Nucleus accumbens (tissue), 56 donors: ENCODE data around the gene SBF1.

Experiments
- DNase-seq, 56 donors: peaks; one replicate each; lab custom pipeline; 2025; lab: John Stamatoyannopoulos, UW

Gene SBF1

GRCh38 chr22:50469377-50470305, 5.2 kb downstream of the SBF1 start:
- peak in 8 of 56 donors; percentile 3 to 46 (median 27) for DNase-seq

DNA sequence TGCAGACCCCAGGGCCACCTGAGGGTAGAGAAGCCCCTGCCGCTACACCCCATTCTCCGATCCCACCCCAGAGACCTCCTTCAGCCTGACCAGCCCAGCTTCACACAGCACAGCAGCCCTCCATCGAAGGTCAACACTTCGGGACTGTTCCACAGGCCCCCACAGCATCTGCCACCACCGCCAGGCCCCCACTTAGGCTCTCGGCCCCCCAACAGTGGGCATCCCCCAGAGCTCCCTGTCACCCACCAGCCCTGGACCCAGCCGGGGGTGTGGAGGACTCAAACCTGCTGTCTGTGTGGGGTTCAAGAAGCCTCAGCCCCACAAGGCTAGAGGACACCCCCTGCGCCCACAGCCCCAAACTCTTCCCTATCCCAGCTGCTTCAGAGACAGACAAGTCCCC, 6.2 kb downstream of the SBF1 start:
- no peak for DNase-seq

DNA sequence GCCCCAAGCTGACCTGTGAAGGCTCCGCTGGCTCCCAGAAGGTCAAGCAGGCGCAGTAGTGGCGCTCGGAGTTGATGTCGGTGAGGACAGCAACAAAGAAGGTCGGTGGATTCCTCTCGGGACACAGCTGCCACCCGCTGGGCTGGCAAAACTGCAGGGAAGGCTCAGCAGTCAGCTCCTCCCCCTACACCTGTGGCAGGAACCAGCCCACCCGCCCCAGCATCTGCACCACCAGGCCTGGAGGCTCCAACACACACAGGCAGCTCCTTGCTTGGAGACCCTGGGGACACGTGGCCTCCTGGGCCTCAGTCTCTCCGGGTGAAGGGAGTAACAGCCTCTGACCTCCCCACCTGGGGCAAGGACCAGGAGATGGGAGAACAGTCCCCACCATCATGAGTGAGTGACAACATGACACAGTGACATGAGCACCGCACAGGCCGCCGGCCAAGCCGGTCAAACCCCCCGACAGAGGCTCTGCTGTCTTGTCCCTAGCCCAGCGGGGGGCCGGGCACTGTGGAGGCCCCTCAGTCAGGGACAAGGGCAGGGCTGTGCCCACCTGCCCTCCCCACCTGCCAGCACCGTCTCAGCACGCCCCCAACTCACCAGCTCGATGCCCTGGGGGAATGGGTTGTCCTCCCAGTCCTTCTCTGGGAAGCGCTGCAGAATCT, 6.9 kb downstream of the SBF1 start:
- no peak for DNase-seq

GRCh38 chr22:50467341-50467740, 7.5 kb downstream of the SBF1 start:
- DNase-seq, result no peak

- no peak for DNase-seq
Observed at GRCh38 chr22:50465066-50465930, 9.5 kb downstream of the SBF1 start.

GRCh38 chr22:50464451-50464850, 10.4 kb downstream of the SBF1 start:
- no peak for DNase-seq

GRCh38 chr22:50463188-50463900, 11.5 kb downstream of the SBF1 start:
- no peak for DNase-seq

DNA sequence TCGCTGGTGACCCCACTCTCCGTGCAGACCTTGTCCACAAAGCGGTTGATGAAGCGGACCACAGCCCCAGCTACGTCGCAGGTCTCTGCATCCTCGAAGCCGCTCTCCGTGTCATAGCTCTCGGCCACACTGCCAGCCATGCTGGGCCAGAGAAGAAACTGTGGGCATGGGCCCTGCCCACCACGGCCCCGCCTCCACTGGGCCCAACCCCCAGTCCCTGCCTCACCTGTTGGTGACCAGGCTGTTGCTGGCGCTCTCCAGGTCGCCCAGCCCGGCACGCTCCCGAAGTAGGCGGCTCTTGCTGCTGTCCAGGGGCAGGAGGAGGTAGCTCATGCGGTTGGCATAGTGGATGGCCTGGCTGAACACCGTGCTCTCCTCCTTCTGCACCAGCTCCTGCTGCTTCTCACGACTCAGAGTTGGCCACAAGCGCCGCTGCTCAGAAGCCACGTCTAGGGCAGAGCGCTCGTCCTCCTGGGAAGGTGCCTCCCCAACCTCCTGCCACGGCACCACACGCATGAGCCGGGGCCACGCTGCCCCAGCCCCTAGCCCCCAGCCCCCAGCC, 12.8 kb downstream of the SBF1 start:
- DNase-seq, result no peak

DNA sequence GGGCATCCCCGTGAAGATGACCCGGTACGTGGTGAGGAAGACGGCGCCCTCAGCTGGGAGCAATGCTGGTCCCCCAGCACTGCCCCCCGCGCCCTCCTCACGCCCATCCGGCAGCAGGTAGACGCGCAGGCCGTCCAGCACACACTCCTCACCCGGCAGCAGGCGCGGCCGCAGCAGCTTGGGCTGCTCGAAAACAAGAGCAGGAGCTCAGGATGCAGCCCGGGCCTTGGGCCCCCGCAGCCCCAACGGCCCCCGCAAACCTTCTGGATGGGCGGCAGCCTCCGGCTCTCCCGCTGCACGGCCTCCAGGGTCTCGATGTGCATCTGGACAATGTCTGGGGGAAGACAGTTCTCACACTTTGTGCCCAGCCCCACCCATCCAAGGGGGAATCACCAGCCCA, 13.3 kb downstream of the SBF1 start:
- no peak for DNase-seq

- no peak for DNase-seq
Observed at GRCh38 chr22:50460938-50461337, 13.9 kb downstream of the SBF1 start.

- no peak for DNase-seq
Observed at GRCh38 chr22:50459496-50460140, 15.2 kb downstream of the SBF1 start.

- DNase-seq, result no peak
Observed at GRCh38 chr22:50459016-50459415, 15.8 kb downstream of the SBF1 start.

DNA sequence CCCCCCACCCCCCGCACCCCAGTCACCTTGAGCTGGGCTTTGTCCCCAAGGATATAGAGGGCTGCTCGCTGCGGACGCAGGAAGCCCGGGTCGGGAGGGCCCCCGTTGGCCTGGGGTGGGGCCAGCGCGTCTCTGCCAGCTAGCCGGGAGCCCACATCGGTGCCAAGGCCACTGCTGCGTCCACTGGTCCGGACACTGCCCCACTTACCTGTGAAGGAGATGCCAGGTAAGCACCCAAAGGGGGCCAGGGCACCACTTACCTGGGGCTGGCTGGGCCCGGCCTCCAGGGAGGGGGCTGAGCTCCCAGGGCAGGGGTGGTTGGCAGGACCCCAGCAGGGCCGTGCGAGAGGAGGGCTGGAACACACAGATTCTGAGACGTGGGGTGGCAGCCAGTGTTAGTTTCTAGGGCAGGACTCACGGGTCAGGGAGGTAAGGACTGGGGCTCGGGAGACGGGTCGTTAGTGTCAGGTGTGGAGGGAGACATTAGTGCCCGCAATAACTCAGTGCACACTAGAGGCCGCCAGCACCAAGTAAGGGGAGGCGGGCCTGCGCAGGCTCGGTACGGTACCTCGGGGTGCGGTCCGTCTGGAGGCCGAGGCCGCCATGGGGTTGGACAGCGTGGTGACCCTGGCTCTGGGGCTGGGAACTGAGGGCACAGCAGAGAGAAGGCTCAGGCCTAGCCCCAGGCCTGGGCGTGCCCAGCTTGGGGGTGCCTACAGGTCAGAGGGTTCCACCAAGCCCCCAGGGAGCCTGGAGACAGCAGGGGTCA, 18.2 kb downstream of the SBF1 start:
- no peak for DNase-seq

DNA sequence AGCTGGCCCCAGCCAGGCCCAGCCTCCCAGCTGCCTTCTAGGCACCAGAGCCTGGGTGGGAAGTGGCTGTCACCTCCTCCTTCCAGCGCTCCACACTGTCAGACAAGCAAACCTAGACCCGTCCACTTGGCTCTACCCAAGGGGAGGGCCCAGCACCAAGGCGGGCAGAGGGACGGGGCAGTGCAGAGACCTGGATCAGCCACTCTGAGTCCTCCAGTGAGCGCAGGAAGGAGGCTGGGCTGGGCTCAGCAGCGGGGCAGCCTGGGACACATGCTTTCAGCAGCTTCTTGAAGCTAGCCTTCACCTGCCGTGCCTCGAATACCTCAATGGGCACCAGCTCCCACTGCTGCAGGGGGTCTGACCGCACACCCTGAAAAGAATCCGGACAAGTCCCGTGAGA, 18.8 kb downstream of the SBF1 start:
- no peak for DNase-seq

- DNase-seq, result no peak
Observed at GRCh38 chr22:50455201-50455600, 19.6 kb downstream of the SBF1 start.

- no peak for DNase-seq
Observed at GRCh38 chr22:50454556-50455075, 20.2 kb downstream of the SBF1 start.

GRCh38 chr22:50452649-50453048, 22.2 kb downstream of the SBF1 start:
- DNase-seq, result no peak
